ENCODE measurements around the gene FAM161A.
A peak's percentile ranks its signal among the peaks of the same experiment; 100 is the strongest.
"Not testable (repeated sequence)": the region's sequence is repeated elsewhere in the genome, so short reads cannot be mapped to it uniquely, and the experiment has no call there.

FAM161A gene

GRCh38 chr2:61807036-61807757, 46.7 kb downstream of the FAM161A start:
- H3K79me2 ChIP-seq (ENCODE audit: low read length) = no peaks in the 10 kb centered on the region
- no peak overlapping the region for H3K27ac ChIP-seq (ENCODE audit: low read length)
- H3K4me3 ChIP-seq (ENCODE audit: low read length) = no peak overlapping the region
- H4K20me1 ChIP-seq (ENCODE audit: insufficient read depth, low read length) = no peaks in the 10 kb centered on the region
- TF ChIP-seq EZH2phosphoT487 (IDR thresholded peaks at IDR 0.05; ENCODE audit: low read depth) (no peak), CTCF (IDR thresholded peaks at IDR 0.05; ENCODE audit: low read depth, low read length) (no peak)
- H3K4me2 ChIP-seq (ENCODE audit: low read length) = 0 out of 2 replicates have a peak overlapping the region, but pooled peaks have one; percentile 14
- H3K9ac ChIP-seq (ENCODE audit: low read length) = no peak overlapping the region
- H3K36me3 ChIP-seq (replicated peaks; ENCODE audit: low read depth, low read length) = no peaks in the 10 kb centered on the region
- no peaks in the 10 kb centered on the region for H3K9me3 ChIP-seq (ENCODE audit: insufficient read depth, low read length)
- no peaks in the 10 kb centered on the region for H3K27me3 ChIP-seq (ENCODE audit: low read depth, low read length)
- H2AFZ ChIP-seq (ENCODE audit: low read depth, low read length) = peak overlapping the region; percentile 26; the same call in 1 of the 2 replicates
- H3K4me1 ChIP-seq (ENCODE audit: low read length) = peaks cover 19% of the 10 kb centered on the region

GRCh38 chr2:61802548-61802947, 51.3 kb downstream of the FAM161A start:
- Histone ChIP-seq H2AFZ (ENCODE audit: low read depth, low read length) (no peak overlapping the region), H3K4me2 (ENCODE audit: low read length) (no peak overlapping the region), H3K4me1 (ENCODE audit: low read length) (peaks cover 12% of the 10 kb centered on the region), H3K4me3 (ENCODE audit: low read length) (no peak overlapping the region), H3K36me3 (replicated peaks; ENCODE audit: low read depth, low read length) (no peaks in the 10 kb centered on the region), H3K79me2 (ENCODE audit: low read length) (no peaks in the 10 kb centered on the region), H4K20me1 (ENCODE audit: insufficient read depth, low read length) (no peaks in the 10 kb centered on the region), H3K9ac (ENCODE audit: low read length) (no peak overlapping the region), H3K27ac (ENCODE audit: low read length) (no peak overlapping the region), H3K27me3 (ENCODE audit: low read depth, low read length) (no peaks in the 10 kb centered on the region), H3K9me3 (ENCODE audit: insufficient read depth, low read length) (no peaks in the 10 kb centered on the region)
- TF ChIP-seq CTCF (IDR thresholded peaks at IDR 0.05; ENCODE audit: low read depth, low read length) (no peak), EZH2phosphoT487 (IDR thresholded peaks at IDR 0.05; ENCODE audit: low read depth) (no peak)

GRCh38 chr2:61799099-61799498, 54.8 kb downstream of the FAM161A start:
- Histone ChIP-seq H3K4me3 (ENCODE audit: low read length) (no peak overlapping the region), H2AFZ (ENCODE audit: low read depth, low read length) (no peak overlapping the region), H3K27ac (ENCODE audit: low read length) (no peak overlapping the region), H3K9ac (ENCODE audit: low read length) (no peak overlapping the region), H3K79me2 (ENCODE audit: low read length) (no peaks in the 10 kb centered on the region), H3K36me3 (replicated peaks; ENCODE audit: low read depth, low read length) (no peaks in the 10 kb centered on the region), H3K9me3 (ENCODE audit: insufficient read depth, low read length) (no peaks in the 10 kb centered on the region), H4K20me1 (ENCODE audit: insufficient read depth, low read length) (no peaks in the 10 kb centered on the region), H3K4me2 (ENCODE audit: low read length) (no peak overlapping the region), H3K4me1 (ENCODE audit: low read length) (no peaks in the 10 kb centered on the region), H3K27me3 (ENCODE audit: low read depth, low read length) (no peaks in the 10 kb centered on the region)
- no peak for TF ChIP-seq CTCF (IDR thresholded peaks at IDR 0.05; ENCODE audit: low read depth, low read length)
- no peak for TF ChIP-seq EZH2phosphoT487 (IDR thresholded peaks at IDR 0.05; ENCODE audit: low read depth)

- not testable (repeated sequence) for H3K4me2 ChIP-seq (ENCODE audit: low read length); H3K79me2 ChIP-seq (ENCODE audit: low read length); H3K27ac ChIP-seq (ENCODE audit: low read length); H3K4me1 ChIP-seq (ENCODE audit: low read length); H3K36me3 ChIP-seq (replicated peaks; ENCODE audit: low read depth, low read length); H3K4me3 ChIP-seq (ENCODE audit: low read length); H3K9ac ChIP-seq (ENCODE audit: low read length); H3K9me3 ChIP-seq (ENCODE audit: insufficient read depth, low read length); H4K20me1 ChIP-seq (ENCODE audit: insufficient read depth, low read length); H3K27me3 ChIP-seq (ENCODE audit: low read depth, low read length); H2AFZ ChIP-seq (ENCODE audit: low read depth, low read length)
Measured at GRCh38 chr2:61797446-61797845, 56.4 kb downstream of the FAM161A start.
